ENCODE results near the gene COQ10A. TPM values are rescaled to one million over a fixed set of nuclear protein-coding genes. Genes with fewer than 3 reads are reported as not detected.
A peak's percentile ranks its signal among the peaks of the same experiment; 100 is the strongest.

Gene COQ10A
- total and polyA plus RNA-seq, 9 of the 15 experiments (the other 6 are each of a cell fraction or from before 2014, with no cell fraction given): 3.1 to 26.4 (median 12.7) TPM

DNA sequence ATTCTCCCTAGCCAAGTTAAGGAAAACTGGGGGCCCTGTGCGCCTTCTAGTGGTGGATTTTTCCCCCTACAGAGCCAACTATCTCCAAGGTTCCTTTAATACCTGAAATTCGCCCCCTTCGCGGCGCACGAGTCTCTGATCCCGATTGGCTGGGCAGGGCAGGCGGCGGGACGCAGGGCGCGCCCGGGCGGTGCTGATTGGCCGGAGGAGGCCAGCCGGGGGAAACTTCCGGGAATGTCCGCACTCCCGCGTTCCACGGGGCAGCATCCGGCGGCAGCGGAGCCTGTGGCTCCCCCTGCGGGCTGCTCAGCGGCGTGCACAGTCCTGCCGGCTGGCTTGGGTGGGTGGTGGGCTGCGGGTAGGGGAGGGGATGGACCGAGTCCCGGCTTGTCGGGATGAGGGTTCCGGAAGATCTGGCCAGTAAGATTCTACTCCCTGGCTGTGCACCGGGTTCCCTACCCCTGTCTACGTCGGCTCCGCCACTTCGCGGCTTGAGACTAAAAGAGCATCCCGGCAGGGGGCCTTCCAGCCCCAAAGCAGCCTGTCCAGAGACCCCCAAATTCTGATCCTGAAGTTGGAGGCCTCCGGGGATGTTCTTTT is 42.5 kb upstream of the COQ10A start, which contains the start of gene NABP2 (continued):
- TF ChIP-seq GATAD2A (IDR thresholded peaks at IDR 0.05): 0 out of 2 replicates have a peak, but pooled peaks have one; percentile 65
- TF ChIP-seq, protein P1, sequence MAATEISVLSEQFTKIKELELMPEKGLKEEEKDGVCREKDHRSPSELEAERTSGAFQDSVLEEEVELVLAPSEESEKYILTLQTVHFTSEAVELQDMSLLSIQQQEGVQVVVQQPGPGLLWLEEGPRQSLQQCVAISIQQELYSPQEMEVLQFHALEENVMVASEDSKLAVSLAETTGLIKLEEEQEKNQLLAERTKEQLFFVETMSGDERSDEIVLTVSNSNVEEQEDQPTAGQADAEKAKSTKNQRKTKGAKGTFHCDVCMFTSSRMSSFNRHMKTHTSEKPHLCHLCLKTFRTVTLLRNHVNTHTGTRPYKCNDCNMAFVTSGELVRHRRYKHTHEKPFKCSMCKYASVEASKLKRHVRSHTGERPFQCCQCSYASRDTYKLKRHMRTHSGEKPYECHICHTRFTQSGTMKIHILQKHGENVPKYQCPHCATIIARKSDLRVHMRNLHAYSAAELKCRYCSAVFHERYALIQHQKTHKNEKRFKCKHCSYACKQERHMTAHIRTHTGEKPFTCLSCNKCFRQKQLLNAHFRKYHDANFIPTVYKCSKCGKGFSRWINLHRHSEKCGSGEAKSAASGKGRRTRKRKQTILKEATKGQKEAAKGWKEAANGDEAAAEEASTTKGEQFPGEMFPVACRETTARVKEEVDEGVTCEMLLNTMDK (IDR thresholded peaks at IDR 0.05; ENCODE audit: borderline replicate concordance, insufficient read depth, low read depth, low read length, poor library complexity, severe bottlenecking): peak; percentile 99
- TF ChIP-seq BCL6 (CRISPR knock-in tag; IDR thresholded peaks at IDR 0.05): no peak
- TF ChIP-seq, protein P2, sequence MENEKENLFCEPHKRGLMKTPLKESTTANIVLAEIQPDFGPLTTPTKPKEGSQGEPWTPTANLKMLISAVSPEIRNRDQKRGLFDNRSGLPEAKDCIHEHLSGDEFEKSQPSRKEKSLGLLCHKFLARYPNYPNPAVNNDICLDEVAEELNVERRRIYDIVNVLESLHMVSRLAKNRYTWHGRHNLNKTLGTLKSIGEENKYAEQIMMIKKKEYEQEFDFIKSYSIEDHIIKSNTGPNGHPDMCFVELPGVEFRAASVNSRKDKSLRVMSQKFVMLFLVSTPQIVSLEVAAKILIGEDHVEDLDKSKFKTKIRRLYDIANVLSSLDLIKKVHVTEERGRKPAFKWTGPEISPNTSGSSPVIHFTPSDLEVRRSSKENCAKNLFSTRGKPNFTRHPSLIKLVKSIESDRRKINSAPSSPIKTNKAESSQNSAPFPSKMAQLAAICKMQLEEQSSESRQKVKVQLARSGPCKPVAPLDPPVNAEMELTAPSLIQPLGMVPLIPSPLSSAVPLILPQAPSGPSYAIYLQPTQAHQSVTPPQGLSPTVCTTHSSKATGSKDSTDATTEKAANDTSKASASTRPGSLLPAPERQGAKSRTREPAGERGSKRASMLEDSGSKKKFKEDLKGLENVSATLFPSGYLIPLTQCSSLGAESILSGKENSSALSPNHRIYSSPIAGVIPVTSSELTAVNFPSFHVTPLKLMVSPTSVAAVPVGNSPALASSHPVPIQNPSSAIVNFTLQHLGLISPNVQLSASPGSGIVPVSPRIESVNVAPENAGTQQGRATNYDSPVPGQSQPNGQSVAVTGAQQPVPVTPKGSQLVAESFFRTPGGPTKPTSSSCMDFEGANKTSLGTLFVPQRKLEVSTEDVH (IDR thresholded peaks at IDR 0.05; ENCODE audit: low read depth, partially characterized antibody): peak; percentile 98
- no peak for TF ChIP-seq IFI16 (CRISPR knock-in tag; IDR thresholded peaks at IDR 0.05)
- no peak for TF ChIP-seq KAT7 (CRISPR knock-in tag; IDR thresholded peaks at IDR 0.05; ENCODE audit: borderline replicate concordance)
- TF ChIP-seq HNRNPLL (IDR thresholded peaks at IDR 0.05; ENCODE audit: low read depth, low read length, poor library complexity, severe bottlenecking): peak; percentile 78
- TF ChIP-seq RAD21 (CRISPR knock-in tag; conservative IDR thresholded peaks at IDR 0.05 in 1 of 2, IDR thresholded peaks at IDR 0.05 in 1 of 2): peak; percentile 77
- no peak for TF ChIP-seq ZNF134 (CRISPR knock-in tag; conservative IDR thresholded peaks at IDR 0.05)
- TF ChIP-seq TAF7 (tag; IDR thresholded peaks at IDR 0.05): no peak
- peak; percentile 38; the same call in 1 of the 2 replicates for TF ChIP-seq TEAD4 (IDR thresholded peaks at IDR 0.05; ENCODE audit: low read length)
- TF ChIP-seq TEAD4 (CRISPR knock-in tag; IDR thresholded peaks at IDR 0.05; ENCODE audit: borderline replicate concordance): no peak
- 0 out of 2 replicates have a peak, but pooled peaks have one; percentile 9 for TF ChIP-seq THAP12 (CRISPR knock-in tag; IDR thresholded peaks at IDR 0.05)
- peak in 1 of 2 experiments; percentile 64; a peak in 1 of 4 replicates for TF ChIP-seq HDAC1 (IDR thresholded peaks at IDR 0.05)
- TF ChIP-seq FOXO4 (CRISPR knock-in tag; IDR thresholded peaks at IDR 0.05): no peak
- peak; percentile 95 for TF ChIP-seq XRCC5 (IDR thresholded peaks at IDR 0.05; ENCODE audit: low read depth, low read length)
- peak; percentile 22 for TF ChIP-seq TCF3 (CRISPR knock-in tag; IDR thresholded peaks at IDR 0.05)
- TF ChIP-seq ATF1 (CRISPR knock-in tag; IDR thresholded peaks at IDR 0.05): no peak
- peak; percentile 88 for TF ChIP-seq ATF1 (tag; IDR thresholded peaks at IDR 0.05)
- TF ChIP-seq MAZ (CRISPR knock-in tag; conservative IDR thresholded peaks at IDR 0.05 in 1 of 2, IDR thresholded peaks at IDR 0.05 in 1 of 2): peak; percentile 77 to 82; a peak in 2 of 4 replicates

Measured in K562 (cell line).